GM10266 (cell line): Measurements from ENCODE around the gene MYOCD.
"Not testable (repeated sequence)": the region's sequence is repeated elsewhere in the genome, so short reads cannot be mapped to it uniquely, and the experiment has no call there.

ENCODE experiments used
- DNase-seq: peaks from one replicate; pipeline ENCODE4 v3.0.0; 2012; ENCODE audit errors: extremely low spot score
- TF ChIP-seq, protein P1 (sequence below): IDR thresholded peaks from 2 replicates; pipeline ENCODE4 v1.5.1; 2012; ENCODE audit warnings: mild to moderate bottlenecking, low read depth; ENCODE audit not compliant: control insufficient read depth, insufficient read depth; ENCODE audit errors: missing control alignments

The MYOCD gene

GRCh38 chr17:12634789-12635414, 30.8 kb upstream of the MYOCD start:
- TF ChIP-seq, protein P1, sequence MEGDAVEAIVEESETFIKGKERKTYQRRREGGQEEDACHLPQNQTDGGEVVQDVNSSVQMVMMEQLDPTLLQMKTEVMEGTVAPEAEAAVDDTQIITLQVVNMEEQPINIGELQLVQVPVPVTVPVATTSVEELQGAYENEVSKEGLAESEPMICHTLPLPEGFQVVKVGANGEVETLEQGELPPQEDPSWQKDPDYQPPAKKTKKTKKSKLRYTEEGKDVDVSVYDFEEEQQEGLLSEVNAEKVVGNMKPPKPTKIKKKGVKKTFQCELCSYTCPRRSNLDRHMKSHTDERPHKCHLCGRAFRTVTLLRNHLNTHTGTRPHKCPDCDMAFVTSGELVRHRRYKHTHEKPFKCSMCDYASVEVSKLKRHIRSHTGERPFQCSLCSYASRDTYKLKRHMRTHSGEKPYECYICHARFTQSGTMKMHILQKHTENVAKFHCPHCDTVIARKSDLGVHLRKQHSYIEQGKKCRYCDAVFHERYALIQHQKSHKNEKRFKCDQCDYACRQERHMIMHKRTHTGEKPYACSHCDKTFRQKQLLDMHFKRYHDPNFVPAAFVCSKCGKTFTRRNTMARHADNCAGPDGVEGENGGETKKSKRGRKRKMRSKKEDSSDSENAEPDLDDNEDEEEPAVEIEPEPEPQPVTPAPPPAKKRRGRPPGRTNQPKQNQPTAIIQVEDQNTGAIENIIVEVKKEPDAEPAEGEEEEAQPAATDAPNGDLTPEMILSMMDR: no peak
- no peak for DNase-seq

DNA sequence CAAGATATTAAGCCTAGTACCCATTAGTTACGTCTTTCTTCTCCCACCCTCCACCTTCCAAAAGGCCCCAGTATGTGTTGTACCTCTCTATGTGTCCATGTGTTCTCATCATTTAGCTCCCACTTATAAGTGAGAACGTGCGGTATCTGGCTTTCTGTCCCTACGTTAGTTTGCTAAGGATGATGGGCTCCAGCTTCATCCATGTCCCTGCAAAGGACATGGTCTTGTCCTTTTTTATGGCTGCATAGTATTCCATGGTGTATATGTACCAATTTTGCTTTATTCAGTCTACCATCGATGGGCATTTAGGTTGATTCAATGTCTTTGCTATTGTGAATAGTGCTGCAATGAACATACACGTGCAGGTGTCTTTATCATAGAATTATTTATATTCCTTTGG, 29.7 kb upstream of the MYOCD start:
- DNase-seq: not testable (repeated sequence)

DNA sequence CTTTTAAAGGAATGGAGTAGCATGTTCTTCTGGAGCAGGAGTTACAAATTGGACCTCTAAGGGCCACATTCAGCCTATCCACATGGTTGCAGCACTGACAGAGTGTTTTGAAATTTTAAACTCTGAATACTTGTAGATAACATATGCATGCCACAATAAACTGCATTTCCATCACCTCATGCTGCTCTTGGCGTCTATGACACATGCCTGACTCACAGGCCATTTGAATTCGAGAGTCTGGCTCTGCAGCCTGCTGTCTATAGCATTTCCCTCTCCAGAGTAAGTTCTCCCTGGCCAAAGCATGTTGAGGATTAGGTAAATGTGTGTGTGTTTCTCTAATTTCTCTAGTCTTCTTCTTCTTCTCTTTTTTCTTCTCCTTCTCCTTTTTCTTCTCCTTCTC, 28.7 kb upstream of the MYOCD start:
- no peak for DNase-seq
- TF ChIP-seq, protein P1: no peak

DNA sequence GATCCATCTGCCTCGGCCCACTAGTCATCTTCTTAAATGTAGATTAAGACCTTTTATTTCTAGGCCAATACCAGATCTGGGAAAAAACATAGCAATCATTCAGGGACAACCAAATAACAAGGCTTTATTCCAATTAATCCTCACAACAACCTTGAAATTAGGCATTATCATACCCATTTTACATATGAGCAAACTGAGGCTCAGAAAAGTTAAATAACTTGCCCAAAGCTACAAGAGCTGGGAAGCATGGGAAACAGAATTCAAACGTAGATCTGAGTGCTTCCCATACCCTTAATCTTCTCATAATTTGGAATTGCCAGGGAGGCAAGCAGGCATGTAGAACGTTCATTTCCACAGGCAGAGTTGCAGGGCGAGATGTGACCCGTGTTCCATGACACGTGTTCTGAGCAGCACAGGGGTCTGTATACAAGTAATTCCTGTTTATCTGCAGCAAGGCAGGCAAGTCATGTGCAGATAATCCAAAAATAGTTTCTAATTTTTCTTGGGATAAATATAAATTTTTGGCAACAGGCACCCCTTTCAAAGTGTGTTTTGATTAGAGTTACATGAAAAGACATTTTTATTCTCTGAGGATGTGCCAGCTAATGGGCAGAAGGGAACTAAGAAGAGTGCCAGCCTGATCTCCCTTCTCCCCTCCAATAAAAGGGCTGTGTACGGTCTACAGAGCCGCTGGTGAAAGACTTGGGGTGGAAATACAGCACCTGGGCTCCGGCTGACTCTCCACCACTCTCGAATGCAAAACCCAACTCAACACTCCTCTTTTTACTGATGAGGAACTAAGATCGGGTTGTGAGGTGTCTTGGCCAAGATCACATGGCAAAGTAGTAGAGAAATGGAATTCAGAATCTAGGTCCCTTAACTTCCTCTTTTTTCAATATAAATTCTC, 27.7 kb upstream of the MYOCD start:
- DNase-seq: no peak
- TF ChIP-seq, protein P1: no peak

DNA sequence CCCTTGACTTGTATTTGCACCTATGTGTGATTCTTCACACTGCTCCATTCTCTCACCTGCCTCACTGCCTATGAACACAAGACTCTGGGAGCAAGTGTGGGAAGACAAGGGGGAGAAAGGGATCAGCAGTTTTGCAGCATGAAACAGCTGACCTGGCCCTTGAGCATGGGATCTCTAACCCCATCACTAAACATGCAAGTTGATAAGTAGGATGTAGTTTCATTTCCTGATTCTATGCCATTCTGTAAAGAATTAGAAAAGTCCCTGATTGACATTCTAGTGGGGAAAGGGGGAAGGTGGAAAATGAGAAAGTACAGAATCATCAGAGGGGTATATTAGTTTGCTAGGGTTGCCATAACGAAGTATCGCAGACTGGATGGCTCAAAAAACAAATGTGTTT, 25.3 kb upstream of the MYOCD start:
- TF ChIP-seq, protein P1: no peak
- DNase-seq: no peak

- TF ChIP-seq, protein P1: no peak
These were observed 24.6 kb upstream of the MYOCD start for GRCh38 chr17:12641084-12641483.

DNA sequence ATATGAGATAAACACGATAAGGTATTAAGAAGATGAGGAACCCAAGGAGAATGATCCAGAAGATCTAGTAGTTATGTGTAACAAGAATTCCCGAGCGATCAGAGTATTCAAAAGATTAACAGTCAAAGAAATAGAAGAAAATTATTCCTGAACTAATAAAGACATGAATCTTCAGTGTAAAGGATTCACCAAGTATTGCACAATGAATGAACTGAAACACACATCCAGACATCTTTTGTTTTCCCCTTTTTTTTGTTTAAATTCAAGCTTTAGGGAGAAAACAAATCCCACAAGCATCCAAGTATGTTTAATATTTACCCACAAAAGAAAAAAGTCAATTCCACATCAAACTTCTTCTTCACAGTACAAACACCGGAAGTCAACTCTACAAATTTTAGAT, 23.7 kb upstream of the MYOCD start:
- DNase-seq: no peak
- TF ChIP-seq, protein P1: no peak

More at GRCh38 chr17:12641084-12641483, 24.6 kb upstream of the MYOCD start:
- no peak for DNase-seq
